Sigmoid colon (tissue), 7 donors: ENCODE data around the gene SUGCT. TPM values are rescaled to one million over a fixed set of nuclear protein-coding genes. Genes with fewer than 3 reads are reported as not detected.

Source experiments
- DNase-seq: peaks from one replicate; pipeline ENCODE4 v3.0.0-alpha.2; 2019
- H3K27ac ChIP-seq, 4 donors: fragments of 200-600 bp; sonication (generic); one replicate each; pipeline ENCODE4 v1.5.1; 2016 to 2019; ENCODE audit warnings: mild to moderate bottlenecking in 1 of 4
- H3K27me3 ChIP-seq, 3 donors: fragments of 200-600 bp; sonication (generic); one replicate each; pipeline ENCODE4 v1.5.1; 2019; ENCODE audit warnings: mild to moderate bottlenecking in 1 of 3
- H3K36me3 ChIP-seq, 4 donors: fragments of 200-600 bp; sonication (generic); one replicate each; pipeline ENCODE4 v1.5.1; 2016 to 2019
- H3K4me1 ChIP-seq, 4 donors: fragments of 200-600 bp; sonication (generic); one replicate each; pipeline ENCODE4 v1.5.1; 2017 to 2019
- H3K4me3 ChIP-seq, 4 donors: fragments of 200-600 bp; sonication (generic); one replicate each; pipeline ENCODE4 v1.5.1; 2017 to 2019; ENCODE audit warnings: mild to moderate bottlenecking in 2 of 4, moderate library complexity in 1 of 4
- H3K9me3 ChIP-seq, 4 donors: fragments of 200-600 bp in 3 of 4; sonication (generic) in 3 of 4; one replicate each; pipeline versions ENCODE4 v1.5.1 to v1.6.1; 2013 to 2019
- EP300 ChIP-seq, 4 donors: sonication (generic); formaldehyde crosslinking; IDR thresholded peaks; one replicate each; pipeline ENCODE4 v1.6.1; 2017; ENCODE audit warnings: antibody characterized with exemption in 4 of 4
- POLR2A ChIP-seq, 2 donors: fragments of 450-650 bp; IDR thresholded peaks; one replicate each; pipeline ENCODE4 v1.6.1; 2016; ENCODE audit warnings: antibody characterized with exemption in 2 of 2, mild to moderate bottlenecking in 2 of 2, moderate library complexity in 2 of 2
- POLR2AphosphoS5 ChIP-seq, 4 donors: sonication (generic); formaldehyde crosslinking; IDR thresholded peaks; one replicate each; pipeline ENCODE4 v1.6.1; 2017; ENCODE audit warnings: antibody characterized with exemption in 4 of 4
- WGBS, 2 donors: extraction: QIAGEN DNeasy Blood & Tissue Kit; methylation state at CpG; one replicate each; pipeline ENCODE4 v1.1.7; 2013; 5-methylcytosine and 5-hydroxymethylcytosine counted together
- intact Hi-C: fragments of 100-400 bp; cut with DNase I; formaldehyde crosslinking; loops from one replicate; pipeline ENCODE4 v1.15.1; 2023
- polyA plus RNA-seq, 3 donors: library from polyadenylated mRNA; stranded (reverse); fragments of 200-250 nt; gene quantifications; one replicate each; pipeline ENCODE4 v1.2.3, GENCODE V29; 2013
- total RNA-seq, 4 donors: library from RNA; depleted of rRNA; stranded (reverse); fragments of >200 nt; gene quantifications; one replicate each; pipeline ENCODE4 v1.1.0, GENCODE V29; 2016
- TF ChIP-seq, protein P1 (sequence below), 4 experiments: fragments of 450-650 bp in 3 of 4; fragments of 200-600 bp in 1 of 4; IDR thresholded peaks; one replicate each; pipeline ENCODE4 v1.5.1; 2016 to 2019; ENCODE audit warnings: antibody characterized with exemption in 4 of 4, mild to moderate bottlenecking in 3 of 4, moderate library complexity in 2 of 4
- donor health status: healthy with polysubstance abuse.
- donor health status: Bipolar disorder and iron deficiency.
- donor health status: healthy.

The SUGCT gene
- total and polyA plus RNA-seq, 7 donors: 2.3 to 25.9 (median 6.3) TPM

DNA sequence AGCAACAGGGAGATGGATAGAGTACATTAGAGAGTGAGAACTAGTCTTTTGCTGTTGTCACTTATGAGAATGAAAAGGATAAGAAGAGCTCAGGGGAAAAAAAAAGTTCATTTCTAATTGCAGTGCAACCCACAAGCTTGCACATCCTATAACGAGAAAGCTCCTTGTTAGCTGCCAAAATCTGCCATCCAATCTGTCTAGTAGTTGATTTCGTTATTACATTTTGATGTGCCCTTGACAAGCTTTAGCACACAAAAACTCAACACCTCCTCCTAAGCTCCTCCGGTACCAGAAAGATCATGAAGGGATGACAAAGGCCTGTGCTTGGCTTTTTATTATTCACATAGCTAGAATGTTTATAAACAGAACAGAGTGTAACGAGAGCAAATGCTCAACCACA lies 519.4 kb downstream of the SUGCT start:
- Histone ChIP-seq H3K27ac (no peak overlapping the region), H3K9me3 (no peaks in the 10 kb centered on the region), H3K4me3 (no peak overlapping the region), H3K4me1 (no peaks in the 10 kb centered on the region), H3K27me3 (no peaks in the 10 kb centered on the region), H3K36me3 (no peaks in the 10 kb centered on the region)
- no peak for DNase-seq
- intact Hi-C loops: no loop called here
- TF ChIP-seq EP300 (IDR thresholded peaks at IDR 0.05): no peak
- 78 to 85% methylated on average over 4 of the region's 4 CpGs for WGBS, 2 donors

DNA sequence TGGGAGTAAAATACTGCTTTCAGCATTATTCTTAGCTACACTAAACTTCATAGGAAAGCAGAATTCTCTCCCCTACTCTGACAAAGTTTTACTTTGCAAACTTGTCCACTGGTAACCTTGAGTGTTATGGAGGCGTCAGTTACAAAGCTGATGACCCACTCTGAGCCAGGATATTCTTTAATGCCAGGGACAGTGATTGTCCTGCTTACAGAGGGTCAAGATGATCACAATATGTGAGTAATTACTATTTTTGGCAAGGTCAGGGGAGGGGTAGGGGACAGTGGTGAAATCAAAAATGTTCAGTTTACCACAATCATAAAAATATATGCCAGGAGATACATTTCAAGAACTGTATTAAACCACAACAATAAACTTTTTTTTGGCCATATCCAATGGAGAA lies 520.6 kb downstream of the SUGCT start:
- no peak for TF ChIP-seq POLR2AphosphoS5 (IDR thresholded peaks at IDR 0.05)
- TF ChIP-seq, protein P1, sequence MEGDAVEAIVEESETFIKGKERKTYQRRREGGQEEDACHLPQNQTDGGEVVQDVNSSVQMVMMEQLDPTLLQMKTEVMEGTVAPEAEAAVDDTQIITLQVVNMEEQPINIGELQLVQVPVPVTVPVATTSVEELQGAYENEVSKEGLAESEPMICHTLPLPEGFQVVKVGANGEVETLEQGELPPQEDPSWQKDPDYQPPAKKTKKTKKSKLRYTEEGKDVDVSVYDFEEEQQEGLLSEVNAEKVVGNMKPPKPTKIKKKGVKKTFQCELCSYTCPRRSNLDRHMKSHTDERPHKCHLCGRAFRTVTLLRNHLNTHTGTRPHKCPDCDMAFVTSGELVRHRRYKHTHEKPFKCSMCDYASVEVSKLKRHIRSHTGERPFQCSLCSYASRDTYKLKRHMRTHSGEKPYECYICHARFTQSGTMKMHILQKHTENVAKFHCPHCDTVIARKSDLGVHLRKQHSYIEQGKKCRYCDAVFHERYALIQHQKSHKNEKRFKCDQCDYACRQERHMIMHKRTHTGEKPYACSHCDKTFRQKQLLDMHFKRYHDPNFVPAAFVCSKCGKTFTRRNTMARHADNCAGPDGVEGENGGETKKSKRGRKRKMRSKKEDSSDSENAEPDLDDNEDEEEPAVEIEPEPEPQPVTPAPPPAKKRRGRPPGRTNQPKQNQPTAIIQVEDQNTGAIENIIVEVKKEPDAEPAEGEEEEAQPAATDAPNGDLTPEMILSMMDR (IDR thresholded peaks at IDR 0.05): no peak
- no peak for TF ChIP-seq EP300 (IDR thresholded peaks at IDR 0.05)
- no peak for TF ChIP-seq POLR2A (IDR thresholded peaks at IDR 0.05)
- WGBS, 2 donors: 95 to 96% methylated on average over 1 of the region's 1 CpG
- Histone ChIP-seq H3K36me3 (no peaks in the 10 kb centered on the region), H3K9me3 (no peaks in the 10 kb centered on the region), H3K4me1 (no peaks in the 10 kb centered on the region), H3K4me3 (no peak overlapping the region), H3K27me3 (no peaks in the 10 kb centered on the region), H3K27ac (no peak overlapping the region)
- intact Hi-C loops: no loop called here
- DNase-seq: no peak

DNA sequence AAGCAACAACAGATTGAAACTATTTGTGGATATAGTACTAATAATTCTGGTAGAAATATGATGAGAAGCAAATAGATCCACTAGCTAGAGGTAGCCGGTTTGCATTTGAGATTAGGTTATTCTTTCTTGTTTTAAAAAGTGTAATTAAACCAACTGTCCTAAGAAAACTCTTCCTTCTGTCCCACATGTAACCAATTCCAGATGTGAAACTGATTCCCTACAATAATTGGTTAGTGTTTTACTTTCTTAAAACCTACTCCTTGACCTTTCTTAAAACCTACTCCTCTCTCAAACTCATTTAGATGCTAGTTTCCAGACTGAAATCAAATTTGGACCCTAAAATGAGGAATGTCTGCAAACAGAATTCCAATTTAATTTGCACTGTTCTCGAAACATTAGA lies 521.5 kb downstream of the SUGCT start:
- Histone ChIP-seq H3K27me3 (no peaks in the 10 kb centered on the region), H3K9me3 (no peaks in the 10 kb centered on the region), H3K4me1 (no peaks in the 10 kb centered on the region), H3K4me3 (no peak overlapping the region), H3K27ac (no peak overlapping the region), H3K36me3 (no peaks in the 10 kb centered on the region)
- TF ChIP-seq, protein P1 (IDR thresholded peaks at IDR 0.05): no peak
- no peak for TF ChIP-seq POLR2AphosphoS5 (IDR thresholded peaks at IDR 0.05)
- TF ChIP-seq POLR2A (IDR thresholded peaks at IDR 0.05): no peak
- no peak for TF ChIP-seq EP300 (IDR thresholded peaks at IDR 0.05)
- no peak for DNase-seq
- WGBS, 2 donors: 90 to 96% methylated on average over 2 of the region's 2 CpGs
- intact Hi-C loops: no loop called here

DNA sequence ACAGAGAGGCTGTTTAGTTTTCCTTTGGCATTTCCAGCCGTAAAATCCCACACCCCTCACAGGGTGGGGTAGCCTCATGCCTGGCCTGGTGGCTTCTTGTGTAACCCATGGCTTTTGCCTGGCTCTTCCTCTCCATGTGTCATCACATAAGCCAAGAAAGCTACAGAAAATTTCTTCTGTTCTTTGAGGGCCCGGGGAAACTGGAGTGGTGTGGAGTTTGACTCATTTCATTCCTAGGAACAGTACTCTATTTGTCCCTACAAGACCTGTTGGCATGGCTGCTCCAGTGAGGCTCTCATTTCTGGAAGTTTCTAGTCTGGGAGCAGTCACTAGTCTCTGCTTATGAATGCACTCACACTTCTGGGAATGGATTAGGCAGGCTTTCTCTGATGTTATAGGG lies 523.9 kb downstream of the SUGCT start:
- H3K4me3 ChIP-seq: no peak overlapping the region
- no peaks in the 10 kb centered on the region for H3K36me3 ChIP-seq
- 76 to 80% methylated on average over 2 of the region's 2 CpGs for WGBS, 2 donors
- intact Hi-C loops: no loop called here
- H3K9me3 ChIP-seq: no peaks in the 10 kb centered on the region
- DNase-seq: no peak
- no peak overlapping the region for H3K27ac ChIP-seq
- H3K4me1 ChIP-seq: no peaks in the 10 kb centered on the region
- TF ChIP-seq POLR2A (IDR thresholded peaks at IDR 0.05): no peak
- TF ChIP-seq, protein P1 (IDR thresholded peaks at IDR 0.05): no peak
- no peak for TF ChIP-seq POLR2AphosphoS5 (IDR thresholded peaks at IDR 0.05)
- TF ChIP-seq EP300 (IDR thresholded peaks at IDR 0.05): no peak
- H3K27me3 ChIP-seq: no peaks in the 10 kb centered on the region

DNA sequence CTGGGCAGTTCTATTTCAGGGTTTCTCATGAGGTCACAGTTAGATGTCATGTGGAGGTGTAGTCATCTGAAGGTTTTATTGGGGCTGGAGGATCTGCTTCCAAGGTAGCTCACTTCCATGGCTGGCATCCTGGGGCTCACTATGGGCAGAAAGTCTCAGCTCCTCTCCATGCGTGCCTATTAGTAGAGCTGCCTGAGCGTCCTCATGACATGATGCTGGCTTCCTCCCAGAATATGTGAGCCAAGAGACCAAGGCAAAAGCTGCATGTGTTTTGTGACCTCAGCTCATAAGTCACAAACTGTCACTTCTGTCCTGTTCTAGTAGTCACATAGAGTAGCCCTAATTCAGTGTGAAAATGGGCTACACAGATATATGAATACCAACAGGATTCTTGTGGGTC lies 524.4 kb downstream of the SUGCT start:
- intact Hi-C loops: no loop called here
- no peak for TF ChIP-seq POLR2AphosphoS5 (IDR thresholded peaks at IDR 0.05)
- TF ChIP-seq POLR2A (IDR thresholded peaks at IDR 0.05): no peak
- no peak for TF ChIP-seq EP300 (IDR thresholded peaks at IDR 0.05)
- TF ChIP-seq, protein P1 (IDR thresholded peaks at IDR 0.05): no peak
- no peak overlapping the region for H3K27ac ChIP-seq

More for the DNA sequence above, 524.4 kb downstream of the SUGCT start:
- Histone ChIP-seq H3K27me3 (no peaks in the 10 kb centered on the region), H3K36me3 (no peaks in the 10 kb centered on the region), H3K9me3 (no peaks in the 10 kb centered on the region), H3K4me3 (no peak overlapping the region), H3K4me1 (no peaks in the 10 kb centered on the region)
- WGBS, 2 donors: 90 to 97% methylated on average over 2 of the region's 2 CpGs
- DNase-seq: no peak
